Osteoblast (primary cell): ENCODE results near the gene LCN12. TPM values are rescaled to one million over a fixed set of nuclear protein-coding genes. Genes with fewer than 3 reads are reported as not detected.

Source experiments
- DNase-seq: peaks from one replicate; pipeline ENCODE4 v3.0.0; 2011; ENCODE audit warnings: low spot score, mixed read lengths; ENCODE audit not compliant: insufficient read length; ENCODE audit errors: missing footprints
- H2AFZ ChIP-seq: 2 replicates; pipeline ENCODE4 v1.6.0; 2011; ENCODE audit warnings: mild to moderate bottlenecking, low read length
- H3K27ac ChIP-seq: 2 replicates; pipeline ENCODE4 v1.5.1; 2011; ENCODE audit warnings: mild to moderate bottlenecking, low read depth, low read length, moderate library complexity
- H3K27me3 ChIP-seq: 2 replicates; pipeline ENCODE4 v1.6.0; 2012; ENCODE audit warnings: mild to moderate bottlenecking, control low read depth, inconsistent platforms, low read length, moderate library complexity; ENCODE audit not compliant: insufficient read depth
- H3K36me3 ChIP-seq: 2 replicates; pipeline ENCODE4 v1.5.1; 2011; ENCODE audit warnings: mild to moderate bottlenecking, low read length, control low read depth, moderate library complexity; ENCODE audit not compliant: insufficient read depth
- H3K4me1 ChIP-seq: 2 replicates; pipeline ENCODE4 v1.5.1; 2011; ENCODE audit warnings: mild to moderate bottlenecking, low read length, control low read depth, moderate library complexity; ENCODE audit not compliant: insufficient read depth
- H3K4me2 ChIP-seq: 2 replicates; pipeline ENCODE4 v1.6.0; 2011; ENCODE audit warnings: mild to moderate bottlenecking, low read length; ENCODE audit not compliant: insufficient read depth
- H3K4me3 ChIP-seq: fragments of 200-600 bp; sonication (generic); 3 replicates; pipeline ENCODE4 v1.5.1; 2012; ENCODE audit warnings: mild to moderate bottlenecking, low read length, inconsistent platforms; ENCODE audit not compliant: insufficient read depth
- H3K79me2 ChIP-seq: 2 replicates; pipeline ENCODE4 v1.6.0; 2012; ENCODE audit warnings: mild to moderate bottlenecking, low read length, control low read depth, inconsistent platforms; ENCODE audit not compliant: insufficient read depth
- H3K9me3 ChIP-seq: 2 replicates; pipeline ENCODE4 v1.5.1; 2011; ENCODE audit warnings: low read depth, low read length, control low read depth
- H4K20me1 ChIP-seq: 2 replicates; pipeline ENCODE4 v1.6.0; 2012; ENCODE audit warnings: mild to moderate bottlenecking, low read length, control low read depth; ENCODE audit not compliant: insufficient read depth
- total RNA-seq: library from RNA; depleted of rRNA; stranded (reverse); fragments of >200 nt; gene quantifications from 2 replicates; pipeline ENCODE4 v1.2.3, GENCODE V29; 2012
- TF ChIP-seq, protein P1 (sequence below): IDR thresholded peaks from 2 replicates; pipeline ENCODE4 v1.5.1; 2011; ENCODE audit warnings: mild to moderate bottlenecking, low read depth, low read length, moderate library complexity; ENCODE audit errors: extremely low read depth

The LCN12 gene
- total RNA-seq, 1 donor: not detected

DNA sequence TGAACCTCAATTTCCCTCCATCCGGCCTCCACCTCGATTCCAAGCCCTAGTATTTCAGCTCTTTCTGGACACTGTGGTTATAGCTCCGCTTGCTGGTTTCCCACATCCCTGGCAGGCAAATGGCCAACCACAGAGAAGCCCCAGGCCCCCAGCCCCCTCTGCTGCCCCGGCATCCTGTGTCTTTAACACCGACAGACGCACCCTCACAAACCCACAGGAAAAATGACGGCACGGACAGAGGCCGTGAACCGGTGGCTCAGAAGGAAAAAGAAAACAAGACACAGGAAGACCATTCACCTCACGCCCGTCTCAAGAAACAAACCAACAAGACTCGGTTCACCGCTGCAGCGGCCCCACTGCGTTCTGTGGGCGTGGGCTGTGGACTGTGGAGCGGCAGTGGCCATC, 45.8 kb downstream of the LCN12 start:
- H3K4me2 ChIP-seq: peak overlapping the region; percentile 41
- peaks cover under 1% of the 10 kb centered on the region for H4K20me1 ChIP-seq
- peaks cover 45% of the 10 kb centered on the region for H3K4me1 ChIP-seq
- H3K79me2 ChIP-seq: peaks cover 8% of the 10 kb centered on the region
- no peak overlapping the region for H3K27ac ChIP-seq
- peak overlapping the region; percentile 54 for H2AFZ ChIP-seq
- DNase-seq: peak; percentile 95
- no peaks in the 10 kb centered on the region for H3K9me3 ChIP-seq
- no peak overlapping the region for H3K4me3 ChIP-seq
- H3K27me3 ChIP-seq: no peaks in the 10 kb centered on the region
- H3K36me3 ChIP-seq: no peaks in the 10 kb centered on the region
- TF ChIP-seq, protein P1, sequence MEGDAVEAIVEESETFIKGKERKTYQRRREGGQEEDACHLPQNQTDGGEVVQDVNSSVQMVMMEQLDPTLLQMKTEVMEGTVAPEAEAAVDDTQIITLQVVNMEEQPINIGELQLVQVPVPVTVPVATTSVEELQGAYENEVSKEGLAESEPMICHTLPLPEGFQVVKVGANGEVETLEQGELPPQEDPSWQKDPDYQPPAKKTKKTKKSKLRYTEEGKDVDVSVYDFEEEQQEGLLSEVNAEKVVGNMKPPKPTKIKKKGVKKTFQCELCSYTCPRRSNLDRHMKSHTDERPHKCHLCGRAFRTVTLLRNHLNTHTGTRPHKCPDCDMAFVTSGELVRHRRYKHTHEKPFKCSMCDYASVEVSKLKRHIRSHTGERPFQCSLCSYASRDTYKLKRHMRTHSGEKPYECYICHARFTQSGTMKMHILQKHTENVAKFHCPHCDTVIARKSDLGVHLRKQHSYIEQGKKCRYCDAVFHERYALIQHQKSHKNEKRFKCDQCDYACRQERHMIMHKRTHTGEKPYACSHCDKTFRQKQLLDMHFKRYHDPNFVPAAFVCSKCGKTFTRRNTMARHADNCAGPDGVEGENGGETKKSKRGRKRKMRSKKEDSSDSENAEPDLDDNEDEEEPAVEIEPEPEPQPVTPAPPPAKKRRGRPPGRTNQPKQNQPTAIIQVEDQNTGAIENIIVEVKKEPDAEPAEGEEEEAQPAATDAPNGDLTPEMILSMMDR: peak; percentile 19

DNA sequence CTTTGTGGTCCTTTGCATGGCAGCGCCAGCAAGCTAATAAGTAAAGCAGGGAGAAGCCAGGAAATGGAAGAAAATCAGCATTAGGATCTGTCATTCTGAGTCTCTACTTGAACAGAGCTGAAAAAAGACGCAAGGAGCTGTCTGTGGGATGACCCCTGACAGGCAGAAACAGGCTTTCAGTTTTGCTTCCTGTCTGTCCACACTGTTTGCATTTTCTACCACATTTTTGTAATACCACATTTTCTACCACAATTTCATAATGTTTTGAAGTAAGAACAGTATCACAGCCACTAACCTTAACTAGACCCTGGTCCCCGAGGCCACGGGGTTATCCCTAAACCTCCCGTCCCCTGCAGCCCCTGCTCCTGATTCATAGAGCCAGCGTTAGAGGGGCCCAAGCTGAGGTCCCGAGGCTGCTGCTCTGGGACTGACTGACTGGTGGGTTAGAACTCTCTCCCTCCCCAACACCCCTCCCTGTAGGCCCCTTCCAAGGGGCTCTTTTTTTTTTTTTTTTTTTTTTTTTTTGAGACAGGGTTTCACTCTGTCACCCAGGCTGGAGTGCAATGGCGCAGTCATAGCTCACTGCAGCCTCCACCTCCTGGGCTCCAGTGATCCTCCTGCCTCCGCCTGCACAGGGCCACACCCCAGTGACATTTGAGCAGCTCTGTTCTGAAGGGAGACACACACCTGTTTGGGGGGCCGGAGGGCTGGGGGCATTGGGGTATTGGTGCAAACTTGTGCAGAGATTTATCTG, 48.3 kb downstream of the LCN12 start:
- TF ChIP-seq, protein P1: no peak
- Histone ChIP-seq H3K27ac (peak overlapping the region; percentile 48), H3K36me3 (no peaks in the 10 kb centered on the region), H4K20me1 (no peaks in the 10 kb centered on the region), H3K79me2 (no peaks in the 10 kb centered on the region), H3K4me2 (peak overlapping the region; percentile 53), H2AFZ (peak overlapping the region; percentile 85), H3K9me3 (no peaks in the 10 kb centered on the region), H3K27me3 (no peaks in the 10 kb centered on the region), H3K4me1 (peaks cover 35% of the 10 kb centered on the region), H3K4me3 (no peak overlapping the region)
- DNase-seq: peak; percentile 97

DNA sequence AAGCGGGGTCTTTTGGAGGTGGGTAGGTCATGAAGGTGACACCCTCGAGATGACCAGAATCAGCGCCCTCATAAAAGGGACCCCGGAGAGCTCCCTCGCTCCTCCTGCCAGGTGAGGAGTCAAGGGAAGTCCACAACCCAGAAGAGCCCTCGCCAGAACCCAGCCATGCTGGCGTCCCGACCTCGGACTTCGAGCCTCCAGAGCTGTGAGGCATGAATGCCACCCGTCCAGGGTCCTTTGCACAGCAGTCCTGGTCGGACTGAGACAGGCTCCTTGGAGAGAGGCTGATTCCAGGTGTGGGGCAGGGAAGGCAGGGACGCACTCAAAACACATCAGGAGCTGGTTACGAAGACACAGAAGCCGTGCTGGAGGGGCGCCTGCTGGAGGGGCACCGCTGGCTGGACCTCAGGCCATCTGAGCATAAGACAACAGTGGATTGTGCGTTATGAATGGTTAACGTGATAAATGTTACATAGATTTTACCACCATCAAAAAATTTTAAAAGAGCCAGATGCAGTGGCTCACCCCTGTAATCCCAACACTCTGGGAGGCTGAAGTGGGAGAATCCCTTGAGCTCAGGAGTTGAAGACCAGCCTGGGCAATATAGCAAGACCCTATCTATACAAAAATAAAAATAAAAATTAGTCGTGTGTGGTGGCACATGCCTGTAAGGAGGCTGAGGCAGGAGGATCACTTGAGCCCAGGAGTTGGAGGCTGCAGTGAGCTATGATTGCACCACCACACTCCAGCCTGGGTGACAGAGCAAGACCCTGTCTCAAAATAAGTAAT, 50.0 kb downstream of the LCN12 start:
- Histone ChIP-seq H3K4me2 (no peak overlapping the region), H3K27ac (no peak overlapping the region), H3K36me3 (no peaks in the 10 kb centered on the region), H3K27me3 (no peaks in the 10 kb centered on the region), H3K79me2 (no peaks in the 10 kb centered on the region), H3K4me1 (peaks cover 23% of the 10 kb centered on the region), H2AFZ (no peak overlapping the region), H3K4me3 (no peak overlapping the region), H4K20me1 (no peaks in the 10 kb centered on the region), H3K9me3 (no peaks in the 10 kb centered on the region)
- DNase-seq: no peak
- TF ChIP-seq, protein P1: no peak

DNA sequence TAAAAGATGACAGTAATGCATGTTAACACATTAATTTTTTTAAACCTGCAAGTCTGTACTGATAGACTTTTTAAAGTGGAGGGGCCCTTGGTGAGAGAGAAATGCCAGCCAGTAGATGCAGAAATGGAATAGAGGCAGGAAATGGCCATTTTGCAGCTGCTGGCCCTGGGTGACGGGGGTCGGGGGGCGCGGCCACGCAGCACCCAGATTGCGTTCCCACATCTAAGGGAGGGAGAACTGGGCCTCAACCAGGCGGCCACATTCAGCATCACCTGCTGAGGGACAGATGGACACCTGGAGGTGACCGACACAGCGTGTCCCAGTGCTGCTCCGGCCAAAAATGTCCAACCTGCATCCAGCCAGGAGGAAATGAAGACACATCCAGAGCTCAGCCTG, 50.6 kb downstream of the LCN12 start:
- TF ChIP-seq, protein P1: no peak
- Histone ChIP-seq H3K36me3 (no peaks in the 10 kb centered on the region), H3K4me1 (peaks cover 18% of the 10 kb centered on the region), H3K27ac (no peak overlapping the region), H3K4me3 (no peak overlapping the region), H3K27me3 (no peaks in the 10 kb centered on the region), H3K9me3 (no peaks in the 10 kb centered on the region), H4K20me1 (no peaks in the 10 kb centered on the region), H3K79me2 (no peaks in the 10 kb centered on the region), H2AFZ (no peak overlapping the region), H3K4me2 (no peak overlapping the region)
- DNase-seq: no peak
